Measurements from ENCODE around the gene DGAT2L6. TPM values are rescaled to one million over a fixed set of nuclear protein-coding genes. Genes with fewer than 3 reads are reported as not detected.

DGAT2L6 gene
- polyA plus RNA-seq, 1 of the 3 experiments (the other 2 are of a cell fraction), result 0.05 TPM

DNA sequence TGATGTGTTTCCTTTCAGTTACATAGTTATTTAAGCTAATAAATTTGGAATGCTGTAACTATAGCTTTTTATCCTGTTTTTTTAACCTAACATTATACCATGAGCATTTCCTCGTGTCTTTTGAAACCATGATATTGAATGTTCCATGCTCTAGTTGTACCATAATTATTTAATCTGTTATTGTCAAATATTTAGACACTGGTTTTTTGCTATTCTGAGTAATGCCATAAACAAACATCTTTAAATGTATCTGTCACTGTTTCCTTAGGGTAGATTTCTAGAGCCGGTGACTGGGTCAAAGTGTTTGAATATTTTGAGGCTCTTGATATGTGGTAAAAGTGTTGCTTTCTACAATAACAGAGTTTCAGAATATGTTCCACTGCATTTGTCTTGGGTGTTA lies 38.7 kb upstream of the DGAT2L6 start:
- H3K9me3 ChIP-seq, result no peaks in the 10 kb centered on the region
- H3K27me3 ChIP-seq (ENCODE audit: insufficient read depth), result peaks cover 4% of the 10 kb centered on the region; the same call in 1 of the 2 replicates
- no peak overlapping the region for H3K9ac ChIP-seq
- ChIA-PET CTCF (no interaction called here), POLR2A (no interaction called here)
- no peaks in the 10 kb centered on the region for H3F3A ChIP-seq (replicated peaks; ENCODE audit: insufficient read depth)
- no peak overlapping the region for H3K27ac ChIP-seq (ENCODE audit: low read depth in 2 of 2, low read length in 1 of 2)
- WGBS (ENCODE audit: low lambda C conversion rate), result 49% methylated on average over 2 of the region's 2 CpGs
- H3K9me2 ChIP-seq, result no peaks in the 10 kb centered on the region
- H2AFZ ChIP-seq (ENCODE audit: low read depth), result no peak overlapping the region
- peaks cover 0 to 9% of the 10 kb centered on the region in 2 experiments; a peak in 1 of 4 replicates for H3K4me1 ChIP-seq (ENCODE audit: control insufficient read depth in 1 of 2, insufficient read depth in 2 of 2, low read depth in 1 of 2, low read length in 1 of 2)
- TF ChIP-seq TAF1 (IDR thresholded peaks at IDR 0.05; ENCODE audit: borderline replicate concordance, low read depth, low read length) (no peak), FOXM1 (IDR thresholded peaks at IDR 0.05; ENCODE audit: low read depth) (no peak), POLR2AphosphoS5 (IDR thresholded peaks at IDR 0.05; ENCODE audit: low read depth, low read length) (no peak), NRF1 (IDR thresholded peaks at IDR 0.05; ENCODE audit: low read depth, low read length) (no peak), ELF1 (IDR thresholded peaks at IDR 0.05) (no peak), YY1 (IDR thresholded peaks at IDR 0.05; ENCODE audit: low read depth) (no peak), JUND (IDR thresholded peaks at IDR 0.05) (no peak), RCOR1 (IDR thresholded peaks at IDR 0.05; ENCODE audit: low read length) (no peak)
- TF ChIP-seq, protein P1, sequence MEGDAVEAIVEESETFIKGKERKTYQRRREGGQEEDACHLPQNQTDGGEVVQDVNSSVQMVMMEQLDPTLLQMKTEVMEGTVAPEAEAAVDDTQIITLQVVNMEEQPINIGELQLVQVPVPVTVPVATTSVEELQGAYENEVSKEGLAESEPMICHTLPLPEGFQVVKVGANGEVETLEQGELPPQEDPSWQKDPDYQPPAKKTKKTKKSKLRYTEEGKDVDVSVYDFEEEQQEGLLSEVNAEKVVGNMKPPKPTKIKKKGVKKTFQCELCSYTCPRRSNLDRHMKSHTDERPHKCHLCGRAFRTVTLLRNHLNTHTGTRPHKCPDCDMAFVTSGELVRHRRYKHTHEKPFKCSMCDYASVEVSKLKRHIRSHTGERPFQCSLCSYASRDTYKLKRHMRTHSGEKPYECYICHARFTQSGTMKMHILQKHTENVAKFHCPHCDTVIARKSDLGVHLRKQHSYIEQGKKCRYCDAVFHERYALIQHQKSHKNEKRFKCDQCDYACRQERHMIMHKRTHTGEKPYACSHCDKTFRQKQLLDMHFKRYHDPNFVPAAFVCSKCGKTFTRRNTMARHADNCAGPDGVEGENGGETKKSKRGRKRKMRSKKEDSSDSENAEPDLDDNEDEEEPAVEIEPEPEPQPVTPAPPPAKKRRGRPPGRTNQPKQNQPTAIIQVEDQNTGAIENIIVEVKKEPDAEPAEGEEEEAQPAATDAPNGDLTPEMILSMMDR (IDR thresholded peaks at IDR 0.05), result no peak
- TF ChIP-seq, protein P2, sequence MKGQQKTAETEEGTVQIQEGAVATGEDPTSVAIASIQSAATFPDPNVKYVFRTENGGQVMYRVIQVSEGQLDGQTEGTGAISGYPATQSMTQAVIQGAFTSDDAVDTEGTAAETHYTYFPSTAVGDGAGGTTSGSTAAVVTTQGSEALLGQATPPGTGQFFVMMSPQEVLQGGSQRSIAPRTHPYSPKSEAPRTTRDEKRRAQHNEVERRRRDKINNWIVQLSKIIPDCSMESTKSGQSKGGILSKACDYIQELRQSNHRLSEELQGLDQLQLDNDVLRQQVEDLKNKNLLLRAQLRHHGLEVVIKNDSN (IDR thresholded peaks at IDR 0.05; ENCODE audit: borderline replicate concordance, low read depth), result no peak
- TF ChIP-seq, protein P3, sequence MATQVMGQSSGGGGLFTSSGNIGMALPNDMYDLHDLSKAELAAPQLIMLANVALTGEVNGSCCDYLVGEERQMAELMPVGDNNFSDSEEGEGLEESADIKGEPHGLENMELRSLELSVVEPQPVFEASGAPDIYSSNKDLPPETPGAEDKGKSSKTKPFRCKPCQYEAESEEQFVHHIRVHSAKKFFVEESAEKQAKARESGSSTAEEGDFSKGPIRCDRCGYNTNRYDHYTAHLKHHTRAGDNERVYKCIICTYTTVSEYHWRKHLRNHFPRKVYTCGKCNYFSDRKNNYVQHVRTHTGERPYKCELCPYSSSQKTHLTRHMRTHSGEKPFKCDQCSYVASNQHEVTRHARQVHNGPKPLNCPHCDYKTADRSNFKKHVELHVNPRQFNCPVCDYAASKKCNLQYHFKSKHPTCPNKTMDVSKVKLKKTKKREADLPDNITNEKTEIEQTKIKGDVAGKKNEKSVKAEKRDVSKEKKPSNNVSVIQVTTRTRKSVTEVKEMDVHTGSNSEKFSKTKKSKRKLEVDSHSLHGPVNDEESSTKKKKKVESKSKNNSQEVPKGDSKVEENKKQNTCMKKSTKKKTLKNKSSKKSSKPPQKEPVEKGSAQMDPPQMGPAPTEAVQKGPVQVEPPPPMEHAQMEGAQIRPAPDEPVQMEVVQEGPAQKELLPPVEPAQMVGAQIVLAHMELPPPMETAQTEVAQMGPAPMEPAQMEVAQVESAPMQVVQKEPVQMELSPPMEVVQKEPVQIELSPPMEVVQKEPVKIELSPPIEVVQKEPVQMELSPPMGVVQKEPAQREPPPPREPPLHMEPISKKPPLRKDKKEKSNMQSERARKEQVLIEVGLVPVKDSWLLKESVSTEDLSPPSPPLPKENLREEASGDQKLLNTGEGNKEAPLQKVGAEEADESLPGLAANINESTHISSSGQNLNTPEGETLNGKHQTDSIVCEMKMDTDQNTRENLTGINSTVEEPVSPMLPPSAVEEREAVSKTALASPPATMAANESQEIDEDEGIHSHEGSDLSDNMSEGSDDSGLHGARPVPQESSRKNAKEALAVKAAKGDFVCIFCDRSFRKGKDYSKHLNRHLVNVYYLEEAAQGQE (IDR thresholded peaks at IDR 0.05; ENCODE audit: low read depth, low read length), result no peak
- TF ChIP-seq, protein P4, sequence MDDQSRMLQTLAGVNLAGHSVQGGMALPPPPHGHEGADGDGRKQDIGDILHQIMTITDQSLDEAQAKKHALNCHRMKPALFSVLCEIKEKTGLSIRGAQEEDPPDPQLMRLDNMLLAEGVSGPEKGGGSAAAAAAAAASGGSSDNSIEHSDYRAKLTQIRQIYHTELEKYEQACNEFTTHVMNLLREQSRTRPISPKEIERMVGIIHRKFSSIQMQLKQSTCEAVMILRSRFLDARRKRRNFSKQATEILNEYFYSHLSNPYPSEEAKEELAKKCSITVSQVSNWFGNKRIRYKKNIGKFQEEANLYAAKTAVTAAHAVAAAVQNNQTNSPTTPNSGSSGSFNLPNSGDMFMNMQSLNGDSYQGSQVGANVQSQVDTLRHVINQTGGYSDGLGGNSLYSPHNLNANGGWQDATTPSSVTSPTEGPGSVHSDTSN (IDR thresholded peaks at IDR 0.05), result no peak
- no peak overlapping the region for H3K4me3 ChIP-seq (ENCODE audit: low read depth in 2 of 2, low read length in 1 of 2)
- H3K79me2 ChIP-seq (ENCODE audit: insufficient read depth), result peaks cover 30% of the 10 kb centered on the region
- DNase-seq, result no peak
- peaks cover 14 to 15% of the 10 kb centered on the region in 2 experiments for H3K36me3 ChIP-seq (replicated peaks in 1 of 2; ENCODE audit: control insufficient read depth in 1 of 2, insufficient read depth in 2 of 2, low read length in 1 of 2)
- H4K20me1 ChIP-seq (ENCODE audit: insufficient read depth), result 0 out of 2 replicates have a peak, but pooled peaks cover 3% of the 10 kb centered on the region
- no peak overlapping the region for H3K4me2 ChIP-seq
